B cell (primary cell): Measurements from ENCODE around the gene SSRP1. TPM values are rescaled to one million over a fixed set of nuclear protein-coding genes. Genes with fewer than 3 reads are reported as not detected.

Experiments used
- ATAC-seq: fragments of 200-7000 bp; cut with Tn5 transposase; one replicate; pipeline ENCODE4 v1.10.0; 2021; ENCODE audit warnings: low read depth, mild to moderate bottlenecking, moderate number of reproducible peaks, moderate library complexity
- CTCF ChIA-PET: fragments of 350-600 bp; sonication (Branson Sonifier 250); formaldehyde crosslinking; loops from one replicate; lab custom pipeline; 2021; ENCODE audit warnings: antibody characterized with exemption, inconsistent platforms; lab: Charles Lee
- POLR2A ChIA-PET: fragments of 350-600 bp; sonication (Branson Sonifier 250); formaldehyde crosslinking; loops from one replicate; lab custom pipeline; 2021; ENCODE audit warnings: antibody characterized with exemption; lab: Charles Lee
- DNase-seq: peaks from one replicate; pipeline ENCODE4 v3.0.0; 2013
- H2AFZ ChIP-seq: 2 replicates; pipeline ENCODE4 v1.6.1; 2012; ENCODE audit warnings: mild to moderate bottlenecking, low read depth, low read length; ENCODE audit not compliant: insufficient read depth, poor library complexity, severe bottlenecking
- H3K27ac ChIP-seq, 2 donors: 1 replicate in 1 of 2; 2 replicates in 1 of 2; pipeline ENCODE4 v1.5.1; 2012 to 2013; ENCODE audit warnings: low read length in 2 of 2, mild to moderate bottlenecking in 2 of 2, moderate library complexity in 1 of 2
- H3K27me3 ChIP-seq, 4 experiments: fragments of 200-600 bp in 1 of 4; sonication (generic) in 1 of 4; replicated peaks in 1 of 4; 1 replicate in 2 of 4; 2 replicates in 2 of 4; pipeline versions ENCODE4 v1.6.1 to v1.7.0; 2013 to 2016; ENCODE audit warnings: low read length in 3 of 4, mild to moderate bottlenecking in 2 of 4, mixed read lengths in 1 of 4, moderate library complexity in 1 of 4; ENCODE audit not compliant: insufficient read depth in 4 of 4, control insufficient read depth in 3 of 4; ENCODE audit errors: control extremely low read depth in 1 of 4
- H3K36me3 ChIP-seq, 2 experiments: replicated peaks in 1 of 2; 1 replicate in 1 of 2; 2 replicates in 1 of 2; pipeline versions ENCODE4 v1.6.1 to v1.7.1; 2013; ENCODE audit warnings: low read length in 1 of 2; ENCODE audit not compliant: insufficient read depth in 2 of 2, control insufficient read depth in 1 of 2; ENCODE audit errors: control extremely low read depth in 1 of 2, extremely low read depth in 1 of 2
- H3K4me1 ChIP-seq, 2 donors: fragments of 200-600 bp in 1 of 2; sonication (generic) in 1 of 2; 1 replicate in 1 of 2; 2 replicates in 1 of 2; pipeline versions ENCODE4 v1.5.1 to v1.6.1; 2013 to 2017; ENCODE audit warnings: low read length in 2 of 2; ENCODE audit not compliant: control insufficient read depth in 2 of 2, insufficient read depth in 2 of 2
- H3K4me2 ChIP-seq: replicated peaks from 2 replicates; pipeline ENCODE3; 2012; ENCODE audit warnings: mild to moderate bottlenecking, low read depth, low read length; ENCODE audit not compliant: poor library complexity, severe bottlenecking
- H3K4me3 ChIP-seq, 5 experiments: fragments of 200-600 bp in 1 of 5; sonication (generic) in 1 of 5; 1 replicate in 3 of 5; 2 replicates in 2 of 5; pipeline versions ENCODE4 v1.5.1 to v1.7.0; 2011 to 2016; ENCODE audit warnings: low read length in 4 of 5, mild to moderate bottlenecking in 4 of 5, low read depth in 2 of 5, control low read depth in 1 of 5, moderate library complexity in 1 of 5; ENCODE audit not compliant: insufficient read depth in 1 of 5; ENCODE audit errors: control extremely low read depth in 1 of 5, extremely low read depth in 1 of 5
- H3K79me2 ChIP-seq: fragments of 200-600 bp; sonication (generic); one replicate; pipeline ENCODE4 v1.6.0; 2016; ENCODE audit warnings: low read length; ENCODE audit not compliant: control insufficient read depth, insufficient read depth
- H3K9ac ChIP-seq: fragments of 200-600 bp; sonication (generic); 2 replicates; pipeline ENCODE4 v1.6.1; 2017; ENCODE audit warnings: mild to moderate bottlenecking, low read length, moderate library complexity
- H3K9me3 ChIP-seq, 3 donors: one replicate each; pipeline versions ENCODE4 v1.6.1 to v1.7.1; 2013; ENCODE audit warnings: low read length in 2 of 3; ENCODE audit not compliant: control insufficient read depth in 2 of 3, insufficient read depth in 1 of 3; ENCODE audit errors: control extremely low read depth in 1 of 3
- H4K20me1 ChIP-seq: 2 replicates; pipeline ENCODE4 v1.6.0; 2012; ENCODE audit warnings: mild to moderate bottlenecking, low read length; ENCODE audit not compliant: insufficient read depth, control insufficient read depth, poor library complexity, severe bottlenecking
- H3K27ac Mint-ChIP-seq: one replicate; pipeline ENCODE4 v1.8.0; 2021; ENCODE audit warnings: mixed read lengths
- H3K27me3 Mint-ChIP-seq: one replicate; pipeline ENCODE4 v1.8.0; 2021; ENCODE audit warnings: mixed read lengths
- H3K4me1 Mint-ChIP-seq: one replicate; pipeline ENCODE4 v1.8.0; 2021; ENCODE audit warnings: mixed read lengths
- H3K4me3 Mint-ChIP-seq: one replicate; pipeline ENCODE4 v1.8.0; 2021; ENCODE audit warnings: mixed read lengths
- H3K9me3 Mint-ChIP-seq: one replicate; pipeline ENCODE4 v1.8.0; 2022; ENCODE audit warnings: mixed read lengths; ENCODE audit not compliant: insufficient read depth
- CTCF ChIP-seq: fragments of 200-600 bp; IDR thresholded peaks from one replicate; pipeline ENCODE4 v1.8.0; 2022; ENCODE audit warnings: antibody characterized with exemption, mild to moderate bottlenecking
- EZH2 ChIP-seq: IDR thresholded peaks from 2 replicates; pipeline ENCODE4 v1.6.1; 2012; ENCODE audit warnings: borderline replicate concordance, low read depth, mild to moderate bottlenecking, moderate library complexity, low read length; ENCODE audit not compliant: insufficient read depth, poor library complexity, severe bottlenecking
- WGBS: methylation state at CpG from one replicate; pipeline ENCODE4 v1.1.5; 2013; ENCODE audit warnings: missing lambda C conversion rate; ENCODE audit not compliant: insufficient coverage; 5-methylcytosine and 5-hydroxymethylcytosine counted together
- intact Hi-C: fragments of 100-400 bp; cut with micrococcal nuclease; formaldehyde crosslinking; loops from one replicate; pipeline ENCODE4 v1.10.0; 2022
- polyA plus RNA-seq: library from polyadenylated mRNA; depleted of rRNA; stranded (reverse); fragments of >200 nt; gene quantifications from 2 replicates; pipeline ENCODE4 v1.2.3, GENCODE V29; 2012
- total RNA-seq, 2 donors: library from RNA; stranded (reverse); fragments of 120-200 nt in 1 of 2; gene quantifications; 1 replicate in 1 of 2; 2 replicates in 1 of 2; pipeline versions ENCODE4 v1.2.3 to v1.2.4, GENCODE V29; 2013 to 2022

The SSRP1 gene
- total and polyA plus RNA-seq, 2 donors (not counting 1 experiment from before 2014, with no cell fraction given) = 40.9 to 66.6 TPM

GRCh38 chr11:57308426-57309060 is 27.1 kb downstream of the SSRP1 start:
- H3K4me3 ChIP-seq = no peak overlapping the region
- POLR2A ChIA-PET = no interaction called here
- TF ChIP-seq CTCF = no peak
- intact Hi-C loops = no loop called here
- Mint-ChIP-seq H3K4me1 (peaks cover 10% of the 10 kb centered on the region), H3K9me3 (no peaks in the 10 kb centered on the region), H3K27me3 (no peaks in the 10 kb centered on the region), H3K27ac (no peak overlapping the region), H3K4me3 (no peak overlapping the region)
- H3K27ac ChIP-seq = no peak overlapping the region
- H4K20me1 ChIP-seq = no peaks in the 10 kb centered on the region
- WGBS = 98% methylated on average over 10 of the region's 10 CpGs
- H3K79me2 ChIP-seq = no peaks in the 10 kb centered on the region
- DNase-seq (no peak), ATAC-seq (no peak)
- no peaks in the 10 kb centered on the region for H3K36me3 ChIP-seq
- CTCF ChIA-PET = interaction anchor here (1.2 kb wide), 2 partner anchors 16 to 37 kb away, joined by 3 read pairs; partner anchors contain the start of gene TNKS1BP1
- no peak overlapping the region for H2AFZ ChIP-seq
- H3K9ac ChIP-seq = no peak overlapping the region
- H3K4me1 ChIP-seq = peaks cover 11% of the 10 kb centered on the region in 2 donors
- H3K4me2 ChIP-seq = no peak overlapping the region
- no peaks in the 10 kb centered on the region for H3K9me3 ChIP-seq
- H3K27me3 ChIP-seq = peaks cover 0 to 9% (median 1%) of the 10 kb centered on the region in 4 experiments

- H3K9me3 Mint-ChIP-seq = no peaks in the 10 kb centered on the region
- ChIA-PET CTCF (interaction anchor here (1.2 kb wide), 1 partner anchor 38 kb away, joined by 3 read pairs; no protein-coding TSS in a partner anchor), POLR2A (no interaction called here)
- TF ChIP-seq EZH2 (no peak), CTCF (no peak)
- no peak overlapping the region for H3K27ac ChIP-seq
- H3K4me1 Mint-ChIP-seq = peaks cover 10% of the 10 kb centered on the region
- no peak overlapping the region for H3K4me3 Mint-ChIP-seq
- no peak overlapping the region for H3K4me2 ChIP-seq
- peaks cover 0 to 9% (median 1%) of the 10 kb centered on the region in 4 experiments for H3K27me3 ChIP-seq
- no peak overlapping the region for H3K4me3 ChIP-seq
- no peaks in the 10 kb centered on the region for H3K79me2 ChIP-seq
- intact Hi-C loops = no loop called here
- no peak overlapping the region for H3K27ac Mint-ChIP-seq
- H2AFZ ChIP-seq = no peak overlapping the region
- WGBS = 79% methylated on average over 7 of the region's 7 CpGs
- H3K27me3 Mint-ChIP-seq = no peaks in the 10 kb centered on the region
- H3K4me1 ChIP-seq = peaks cover 11% of the 10 kb centered on the region in 2 donors
- no peak overlapping the region for H3K9ac ChIP-seq
- no peaks in the 10 kb centered on the region for H3K36me3 ChIP-seq
- no peaks in the 10 kb centered on the region for H4K20me1 ChIP-seq
- H3K9me3 ChIP-seq = no peaks in the 10 kb centered on the region
- DNase-seq (no peak), ATAC-seq (no peak)
Observed at GRCh38 chr11:57307666-57308270, 27.9 kb downstream of the SSRP1 start.
